Endodermal cell (in vitro differentiated cells): ENCODE measurements around the gene DEFB115. TPM values are rescaled to one million over a fixed set of nuclear protein-coding genes. Genes with fewer than 3 reads are reported as not detected.
"Not testable (repeated sequence)": the region's sequence is repeated elsewhere in the genome, so short reads cannot be mapped to it uniquely, and the experiment has no call there.

Experiments used
- DNase-seq: peaks from one replicate; pipeline ENCODE4 v3.0.0-alpha.2; 2017
- H3K27ac ChIP-seq: 2 replicates; pipeline ENCODE4 v1.5.1; 2013; ENCODE audit warnings: mild to moderate bottlenecking, low read depth, low read length, moderate library complexity
- H3K27me3 ChIP-seq: 2 replicates; pipeline ENCODE4 v1.6.1; 2013; ENCODE audit warnings: mild to moderate bottlenecking, low read length, moderate library complexity; ENCODE audit not compliant: insufficient read depth, control insufficient read depth, poor library complexity, severe bottlenecking
- H3K36me3 ChIP-seq: 2 replicates; pipeline ENCODE4 v1.7.0; 2013; ENCODE audit warnings: mild to moderate bottlenecking, low read length, moderate library complexity; ENCODE audit not compliant: control insufficient read depth, insufficient read depth
- H3K4me1 ChIP-seq: one replicate; pipeline ENCODE4 v1.7.0; 2013; ENCODE audit warnings: low read length; ENCODE audit not compliant: control insufficient read depth, insufficient read depth
- H3K4me3 ChIP-seq: 2 replicates; pipeline ENCODE4 v1.5.1; 2013; ENCODE audit warnings: mild to moderate bottlenecking, low read length, moderate library complexity
- H3K9ac ChIP-seq: 2 replicates; pipeline ENCODE4 v1.6.1; 2013; ENCODE audit warnings: mild to moderate bottlenecking, low read length, moderate library complexity; ENCODE audit not compliant: poor library complexity, severe bottlenecking; ENCODE audit errors: extremely low read depth
- H3K9me3 ChIP-seq: 2 replicates; pipeline ENCODE4 v1.6.1; 2013; ENCODE audit warnings: mild to moderate bottlenecking, low read length, moderate library complexity; ENCODE audit not compliant: control insufficient read depth
- H3K27ac Mint-ChIP-seq: 2 replicates; pipeline ENCODE4 v1.8.0; 2020; ENCODE audit warnings: mixed read lengths
- H3K27me3 Mint-ChIP-seq: 2 replicates; pipeline ENCODE4 v1.8.0; 2021; ENCODE audit warnings: mild to moderate bottlenecking, mixed read lengths; ENCODE audit not compliant: insufficient read depth
- H3K36me3 Mint-ChIP-seq: 2 replicates; pipeline ENCODE4 v1.8.0; 2020; ENCODE audit warnings: low read depth, mixed read lengths
- H3K4me1 Mint-ChIP-seq: 2 replicates; pipeline ENCODE4 v1.8.0; 2020; ENCODE audit warnings: mixed read lengths
- H3K4me3 Mint-ChIP-seq: 2 replicates; pipeline ENCODE4 v1.8.0; 2020; ENCODE audit warnings: mild to moderate bottlenecking, moderate library complexity, mixed read lengths
- H3K9me3 Mint-ChIP-seq: 2 replicates; pipeline ENCODE4 v1.8.0; 2020; ENCODE audit warnings: mild to moderate bottlenecking, mixed read lengths
- CTCF ChIP-seq: fragments of 200-600 bp; sonication (generic); conservative IDR thresholded peaks from 2 replicates; pipeline ENCODE4 v1.5.0; 2021; ENCODE audit warnings: antibody characterized with exemption, mild to moderate bottlenecking
- WGBS, 2 experiments: methylation state at CpG; one replicate each; pipeline versions ENCODE4 v1.1.5 to v1.1.7; 2013; ENCODE audit warnings: missing lambda C conversion rate in 2 of 2, mixed read lengths in 1 of 2; ENCODE audit not compliant: insufficient coverage in 1 of 2, insufficient read length in 1 of 2; 5-methylcytosine and 5-hydroxymethylcytosine counted together
- total RNA-seq, 2 donors: library from RNA; stranded (reverse); fragmentation: NEBNext Ultra II Directional in 1 of 2; extraction: Animal tissue kit (Norgen Biotek cat#: 25700) in 1 of 2; gene quantifications; 2 replicates in 1 of 2; 3 replicates in 1 of 2; pipeline ENCODE4 v1.2.1, GENCODE V29; 2021

Gene DEFB115
- total RNA-seq, 2 donors from 2014 or later = not detected

- Mint-ChIP-seq H3K27me3 (no peaks in the 10 kb centered on the region), H3K36me3 (no peaks in the 10 kb centered on the region), H3K9me3 (peaks cover 94% of the 10 kb centered on the region)
These were observed 17.0 kb downstream of the DEFB115 start for GRCh38 chr20:31274441-31274840.

DNA sequence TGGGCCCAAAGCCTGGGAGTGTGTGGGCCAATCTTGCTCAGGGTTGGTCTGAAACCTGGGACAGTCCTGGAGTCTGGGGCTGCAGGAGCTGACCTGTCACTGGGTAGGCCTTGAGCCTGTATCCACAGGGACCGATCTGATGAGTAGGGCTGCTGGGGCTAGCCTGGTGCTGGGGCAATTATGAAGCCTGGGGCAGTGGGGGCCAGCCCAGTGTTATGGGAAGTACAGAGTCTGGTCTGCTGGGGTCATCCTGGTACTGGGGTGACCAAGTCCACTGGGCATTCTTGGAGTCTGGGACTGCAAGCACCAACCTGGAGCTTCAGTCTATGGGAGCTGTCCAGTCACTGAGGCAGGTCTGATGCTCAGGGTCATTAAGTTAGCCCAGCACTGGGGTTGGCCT lies 20.7 kb downstream of the DEFB115 start:
- Mint-ChIP-seq H3K4me3 (no peak overlapping the region), H3K4me1 (no peaks in the 10 kb centered on the region), H3K9me3 (peaks cover 96% of the 10 kb centered on the region), H3K27ac (no peak overlapping the region), H3K36me3 (no peaks in the 10 kb centered on the region), H3K27me3 (no peaks in the 10 kb centered on the region)
- H3K9ac ChIP-seq = no peak overlapping the region
- DNase-seq = no peak
- no peak overlapping the region for H3K27ac ChIP-seq
- WGBS, 2 experiments = 78% methylated on average over 1 of the region's 1 CpG; no CpG with 5 or more reads in 1 of the 2 experiments
- no peaks in the 10 kb centered on the region for H3K27me3 ChIP-seq
- H3K36me3 ChIP-seq = no peaks in the 10 kb centered on the region
- no peaks in the 10 kb centered on the region for H3K4me1 ChIP-seq
- TF ChIP-seq CTCF = no peak
- peaks cover 78% of the 10 kb centered on the region for H3K9me3 ChIP-seq
- no peak overlapping the region for H3K4me3 ChIP-seq

More at GRCh38 chr20:31274441-31274840, 17.0 kb downstream of the DEFB115 start:
- 84 to 89% methylated on average over 8 to 20 of the region's 20 CpGs for WGBS, 2 experiments
- Histone ChIP-seq H3K4me1 (no peaks in the 10 kb centered on the region), H3K27me3 (no peaks in the 10 kb centered on the region), H3K9me3 (peaks cover 73% of the 10 kb centered on the region), H3K9ac (no peak overlapping the region), H3K27ac (no peak overlapping the region), H3K4me3 (no peak overlapping the region), H3K36me3 (no peaks in the 10 kb centered on the region)
- no peak for DNase-seq
- no peak for TF ChIP-seq CTCF
- Mint-ChIP-seq H3K4me1 (no peaks in the 10 kb centered on the region), H3K4me3 (no peak overlapping the region), H3K27ac (no peak overlapping the region)

GRCh38 chr20:31284964-31285363 lies 27.5 kb downstream of the DEFB115 start:
- H3K9ac ChIP-seq, H3K27ac ChIP-seq, H3K4me3 Mint-ChIP-seq, DNase-seq, H3K4me1 Mint-ChIP-seq, H3K27ac Mint-ChIP-seq, H3K4me3 ChIP-seq, H3K4me1 ChIP-seq, H3K36me3 ChIP-seq, H3K27me3 ChIP-seq, H3K27me3 Mint-ChIP-seq, H3K36me3 Mint-ChIP-seq: not testable (repeated sequence)
- WGBS, 2 experiments = 81% methylated on average over 7 of the region's 7 CpGs; no CpG with 5 or more reads in 1 of the 2 experiments
- peaks cover 97% of the 10 kb centered on the region for H3K9me3 ChIP-seq
- H3K9me3 Mint-ChIP-seq = peaks cover 98% of the 10 kb centered on the region
